HG03575 (cell line): ENCODE data around the gene LAMA2.
"Not testable (repeated sequence)": the region's sequence is repeated elsewhere in the genome, so short reads cannot be mapped to it uniquely, and the experiment has no call there.

Experiments
- ATAC-seq: cut with Tn5 transposase; IDR thresholded peaks from one replicate; pipeline ENCODE4 v1.9.1; 2021; ENCODE audit not compliant: unreplicated experiment, insufficient number of reproducible peaks, low FRiP score; ENCODE audit errors: extremely low read depth

The LAMA2 gene

GRCh38 chr6:129140526-129140925 is 257.6 kb downstream of the LAMA2 start:
- no peak for ATAC-seq

GRCh38 chr6:129141499-129141898 is 258.6 kb downstream of the LAMA2 start:
- ATAC-seq: no peak

GRCh38 chr6:129146902-129147301 is 264.0 kb downstream of the LAMA2 start:
- ATAC-seq: no peak

GRCh38 chr6:129150507-129150906 is 267.6 kb downstream of the LAMA2 start:
- no peak for ATAC-seq

GRCh38 chr6:129153257-129153656 is 270.3 kb downstream of the LAMA2 start:
- ATAC-seq: no peak

- not testable (repeated sequence) for ATAC-seq
Measured at GRCh38 chr6:129159242-129159641, 276.3 kb downstream of the LAMA2 start.

GRCh38 chr6:129162605-129163004 is 279.7 kb downstream of the LAMA2 start:
- ATAC-seq: no peak

GRCh38 chr6:129163551-129163950 is 280.6 kb downstream of the LAMA2 start:
- ATAC-seq: no peak

GRCh38 chr6:129164032-129164431 is 281.1 kb downstream of the LAMA2 start:
- ATAC-seq: no peak

- ATAC-seq: not testable (repeated sequence)
Measured at GRCh38 chr6:129172279-129172995, 289.5 kb downstream of the LAMA2 start.

GRCh38 chr6:129175066-129175465 is 292.1 kb downstream of the LAMA2 start:
- no peak for ATAC-seq

- ATAC-seq: no peak
Measured at GRCh38 chr6:129177801-129178200, 294.9 kb downstream of the LAMA2 start.

GRCh38 chr6:129179283-129179682 is 296.3 kb downstream of the LAMA2 start:
- no peak for ATAC-seq

GRCh38 chr6:129181001-129181400 is 298.1 kb downstream of the LAMA2 start:
- ATAC-seq: no peak

- no peak for ATAC-seq
Measured at GRCh38 chr6:129183187-129183591, 300.3 kb downstream of the LAMA2 start.

GRCh38 chr6:129183681-129184301 is 300.9 kb downstream of the LAMA2 start:
- ATAC-seq: no peak

- ATAC-seq: no peak
Measured at GRCh38 chr6:129184324-129184723, 301.4 kb downstream of the LAMA2 start.

GRCh38 chr6:129184808-129185366 is 301.9 kb downstream of the LAMA2 start:
- ATAC-seq: no peak

GRCh38 chr6:129186988-129187387 is 304.1 kb downstream of the LAMA2 start:
- no peak for ATAC-seq

GRCh38 chr6:129188306-129188705 is 305.4 kb downstream of the LAMA2 start:
- ATAC-seq: no peak
